HG03097 (cell line): Measurements from ENCODE around the gene QPRT.
"Not testable (repeated sequence)": the region's sequence is repeated elsewhere in the genome, so short reads cannot be mapped to it uniquely, and the experiment has no call there.

Experiments
- ATAC-seq: cut with Tn5 transposase; IDR thresholded peaks from one replicate; pipeline ENCODE4 v1.9.1; 2021; ENCODE audit not compliant: unreplicated experiment, low FRiP score

QPRT gene

DNA sequence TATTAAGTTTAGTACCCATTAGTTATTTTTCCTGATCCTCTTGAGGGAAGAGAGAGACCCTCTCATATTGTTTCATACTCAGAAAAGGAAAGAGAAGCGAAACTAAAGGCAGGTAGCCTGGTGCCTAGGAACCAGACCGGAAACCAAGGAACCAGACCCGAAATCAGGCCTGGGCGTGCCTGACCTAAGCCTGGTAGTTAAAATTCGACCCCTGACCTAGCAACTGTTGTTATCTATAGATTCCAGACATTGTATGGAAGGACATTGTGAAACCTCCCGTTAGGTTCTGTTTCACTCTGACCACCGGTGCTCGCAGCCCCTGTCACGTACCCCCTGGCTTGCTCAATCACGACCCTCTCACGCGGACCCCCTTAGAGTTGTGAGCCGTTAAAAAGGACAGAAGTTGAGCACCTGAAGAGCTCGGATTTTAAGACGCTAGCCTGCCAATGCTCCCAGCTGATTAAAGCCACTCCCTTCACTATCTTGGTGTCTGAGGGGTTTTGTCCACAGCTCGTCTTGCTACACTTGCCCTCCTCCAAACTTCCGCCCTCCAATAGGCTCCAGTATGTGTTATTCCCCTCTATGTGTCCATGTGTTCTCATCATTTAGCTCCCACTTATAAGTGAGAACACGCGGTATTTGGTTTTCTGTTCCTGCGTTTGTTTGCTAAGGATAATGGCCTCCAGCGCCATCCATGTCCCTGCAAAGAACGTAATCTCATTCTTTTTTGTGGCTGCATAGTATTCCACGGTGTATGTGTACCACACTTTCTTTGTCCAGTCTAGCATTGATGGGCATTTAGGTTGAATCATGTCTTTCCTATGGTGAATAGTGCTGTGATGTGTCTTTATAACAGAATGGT, 10.7 kb downstream of the QPRT start:
- not testable (repeated sequence) for ATAC-seq

DNA sequence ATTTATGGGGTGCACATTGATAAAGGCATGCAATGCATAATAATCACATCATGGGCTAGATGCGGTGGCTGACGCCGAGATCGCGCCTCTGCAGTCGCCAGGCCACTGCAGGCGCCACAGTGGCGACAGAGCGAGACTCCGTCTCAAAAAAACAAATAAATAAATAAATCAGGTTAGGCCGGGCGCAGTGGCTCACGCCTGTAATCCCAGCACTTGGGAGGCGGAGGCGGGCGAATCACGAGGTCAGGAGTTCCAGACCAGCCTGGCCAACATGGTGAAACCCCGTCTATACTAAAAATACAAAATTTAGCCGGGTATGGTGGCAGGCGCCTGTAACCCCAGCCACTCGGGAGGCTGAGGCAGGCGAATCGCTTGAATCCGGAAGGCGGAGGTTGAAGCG, 13.6 kb downstream of the QPRT start:
- ATAC-seq = not testable (repeated sequence)

DNA sequence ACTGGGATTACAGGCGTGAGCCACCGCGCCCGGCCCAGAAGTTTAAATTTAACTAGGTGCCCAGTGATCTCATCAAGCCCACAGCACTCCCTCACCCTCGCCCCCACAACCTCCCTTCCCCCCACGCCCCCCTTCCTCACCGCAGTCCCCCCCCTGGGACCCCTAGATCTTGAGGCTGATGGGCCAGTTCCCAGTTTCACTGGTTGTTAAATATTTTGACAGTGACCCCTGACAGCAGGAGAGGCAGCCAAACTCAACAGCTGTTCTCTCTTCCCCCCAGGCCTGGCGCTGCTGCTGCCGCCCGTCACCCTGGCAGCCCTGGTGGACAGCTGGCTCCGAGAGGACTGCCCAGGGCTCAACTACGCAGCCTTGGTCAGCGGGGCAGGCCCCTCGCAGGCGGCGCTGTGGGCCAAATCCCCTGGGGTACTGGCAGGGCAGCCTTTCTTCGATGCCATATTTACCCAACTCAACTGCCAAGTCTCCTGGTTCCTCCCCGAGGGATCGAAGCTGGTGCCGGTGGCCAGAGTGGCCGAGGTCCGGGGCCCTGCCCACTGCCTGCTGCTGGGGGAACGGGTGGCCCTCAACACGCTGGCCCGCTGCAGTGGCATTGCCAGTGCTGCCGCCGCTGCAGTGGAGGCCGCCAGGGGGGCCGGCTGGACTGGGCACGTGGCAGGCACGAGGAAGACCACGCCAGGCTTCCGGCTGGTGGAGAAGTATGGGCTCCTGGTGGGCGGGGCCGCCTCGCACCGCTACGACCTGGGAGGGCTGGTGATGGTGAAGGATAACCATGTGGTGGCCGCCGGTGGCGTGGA, 15.6 kb downstream of the QPRT start:
- no peak for ATAC-seq

DNA sequence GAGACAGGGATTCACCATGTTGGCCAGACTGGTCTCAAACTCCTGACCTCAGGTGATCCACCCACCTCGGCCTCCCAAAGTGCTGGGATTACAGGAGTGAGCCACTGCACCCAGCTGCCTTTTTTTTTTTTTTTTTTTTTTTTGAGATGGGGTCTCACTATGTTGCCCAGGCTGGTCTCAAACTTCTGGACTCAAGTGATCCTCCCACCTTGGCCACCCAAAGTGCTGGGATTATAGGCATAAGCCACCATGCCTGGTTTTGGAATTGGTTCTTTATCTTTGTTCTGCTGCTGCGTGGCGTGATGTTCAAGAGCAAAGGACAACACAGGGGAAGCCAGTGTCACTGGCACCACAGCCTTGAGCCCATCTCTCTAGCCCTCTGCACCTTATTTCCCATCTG, 16.7 kb downstream of the QPRT start:
- not testable (repeated sequence) for ATAC-seq

DNA sequence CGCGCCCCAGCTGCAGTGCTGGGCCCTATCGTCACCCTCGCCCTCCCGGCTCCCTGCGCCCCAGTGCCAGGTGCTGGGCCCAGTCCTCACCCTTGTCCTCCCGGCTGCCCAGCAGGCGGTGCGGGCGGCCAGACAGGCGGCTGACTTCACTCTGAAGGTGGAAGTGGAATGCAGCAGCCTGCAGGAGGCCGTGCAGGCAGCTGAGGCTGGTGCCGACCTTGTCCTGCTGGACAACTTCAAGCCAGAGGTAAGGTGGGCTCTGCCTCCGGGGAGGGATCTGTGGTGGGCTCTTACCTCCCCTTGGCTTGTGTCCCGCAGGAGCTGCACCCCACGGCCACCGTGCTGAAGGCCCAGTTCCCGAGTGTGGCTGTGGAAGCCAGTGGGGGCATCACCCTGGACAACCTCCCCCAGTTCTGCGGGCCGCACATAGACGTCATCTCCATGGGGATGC, 17.9 kb downstream of the QPRT start:
- ATAC-seq = no peak

DNA sequence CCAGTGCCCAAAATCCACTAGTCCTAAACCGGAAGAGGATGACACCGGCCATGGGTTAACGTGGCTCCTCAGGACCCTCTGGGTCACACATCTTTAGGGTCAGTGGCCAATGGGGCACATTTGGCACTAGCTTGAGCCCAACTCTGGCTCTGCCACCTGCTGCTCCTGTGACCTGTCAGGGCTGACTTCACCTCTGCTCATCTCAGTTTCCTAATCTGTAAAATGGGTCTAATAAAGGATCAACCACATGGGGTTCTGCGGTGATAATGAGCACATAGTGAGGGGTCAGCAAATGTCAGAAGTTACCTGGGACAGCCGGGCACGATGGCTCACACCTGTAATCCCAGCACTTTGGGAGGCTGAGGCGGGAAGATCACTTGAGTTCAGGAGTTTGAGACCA, 18.4 kb downstream of the QPRT start:
- no peak for ATAC-seq

DNA sequence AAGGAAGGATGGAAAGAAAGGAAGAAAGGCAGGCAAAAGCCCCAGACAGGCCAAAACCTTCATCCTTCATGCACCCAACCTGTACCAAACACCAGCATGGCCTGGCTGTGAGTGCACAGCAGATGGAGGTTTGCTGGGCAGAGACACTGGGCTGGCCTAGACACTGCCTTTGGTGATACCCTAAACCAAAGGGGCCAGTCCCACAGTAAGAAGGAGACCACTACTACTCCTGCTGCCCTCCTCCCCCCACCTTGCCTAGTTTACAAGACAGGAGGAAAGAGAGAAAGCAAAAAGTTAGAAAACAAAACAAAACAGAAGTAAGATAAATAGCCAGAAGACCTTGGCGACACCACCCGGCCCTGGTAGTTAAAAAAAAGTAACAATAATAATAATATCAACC, 19.1 kb downstream of the QPRT start:
- no peak for ATAC-seq

DNA sequence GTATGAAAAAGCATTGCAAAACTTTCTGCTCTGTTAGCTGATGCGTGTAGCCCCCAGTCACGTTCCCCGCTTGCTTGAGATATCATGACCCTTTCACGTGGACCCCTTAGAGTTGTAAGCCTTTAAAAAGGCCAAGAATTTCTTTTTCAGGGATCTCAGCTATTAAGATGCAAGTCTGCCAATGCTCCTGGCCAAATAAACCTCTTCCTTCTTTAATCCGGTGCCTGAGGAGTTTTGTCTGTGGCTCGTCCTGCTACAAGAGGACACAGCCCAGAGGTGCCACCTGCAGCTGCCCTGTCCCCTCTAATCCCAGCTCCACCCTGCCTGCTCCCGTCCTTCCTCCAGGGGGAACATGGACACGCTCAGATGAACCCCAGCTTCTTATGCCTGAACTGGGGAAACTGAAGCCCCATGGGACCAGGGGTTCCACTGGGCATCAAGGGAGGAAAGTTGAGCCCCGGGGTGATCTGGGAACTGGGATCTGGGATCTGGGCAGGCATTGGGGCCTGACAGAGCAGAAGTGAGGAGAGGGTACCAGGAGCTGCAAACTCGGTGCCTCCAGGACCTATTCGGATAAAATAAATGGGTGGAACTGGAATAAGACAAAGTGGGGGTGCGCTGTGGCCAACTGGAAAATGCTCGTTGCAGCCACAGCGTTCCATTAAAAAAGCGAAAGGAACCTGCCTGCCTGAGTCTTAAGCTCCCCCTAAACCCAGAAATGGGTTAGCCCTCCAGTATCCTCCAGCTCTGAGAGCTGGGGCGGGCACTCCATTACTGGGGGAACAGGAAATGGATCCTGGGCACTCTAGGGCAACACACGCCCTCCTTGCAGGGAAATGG, 19.7 kb downstream of the QPRT start:
- no peak for ATAC-seq

DNA sequence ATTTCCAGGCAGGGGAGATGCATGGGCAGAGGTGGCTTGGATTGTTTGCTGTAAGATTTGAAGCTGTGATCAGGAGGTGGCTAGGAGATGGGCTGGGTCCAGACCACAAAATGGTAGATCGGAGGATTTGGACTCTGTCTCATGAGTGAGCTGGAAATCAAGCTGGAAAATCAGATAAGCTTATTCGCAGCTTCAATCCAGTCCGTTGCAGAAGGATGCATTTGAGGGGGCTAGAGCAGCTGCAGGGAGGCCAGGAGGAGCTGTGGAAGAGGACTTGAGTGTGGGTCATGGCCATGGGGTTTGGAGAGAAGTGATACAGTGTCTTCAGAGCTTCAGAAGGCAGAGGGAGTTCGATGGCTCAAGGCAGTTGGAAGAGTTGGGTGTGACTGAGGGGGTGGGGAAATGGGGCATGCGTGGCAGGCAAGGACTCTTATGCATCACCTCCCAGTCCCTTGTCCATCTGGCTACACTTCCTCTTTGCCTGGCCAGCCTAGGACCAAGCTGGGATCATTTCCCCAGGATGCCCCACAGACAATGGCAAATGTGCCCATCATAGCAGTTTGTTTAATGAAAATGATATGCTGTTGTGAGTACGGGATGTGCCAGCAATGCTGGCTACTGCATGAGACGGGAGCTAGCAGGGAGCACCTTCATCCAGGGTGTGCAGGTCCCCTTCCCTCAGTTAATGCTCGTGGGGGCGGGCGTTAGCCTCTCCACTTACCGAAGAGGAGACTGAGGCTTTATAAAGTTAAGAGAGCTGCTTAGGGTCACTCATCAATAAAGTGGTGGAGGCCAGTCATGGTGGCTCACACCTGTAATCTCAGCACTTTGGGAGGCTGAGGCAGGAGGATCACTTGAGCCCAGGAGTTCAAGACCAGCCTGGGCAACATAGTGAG, 20.6 kb downstream of the QPRT start:
- no peak for ATAC-seq

DNA sequence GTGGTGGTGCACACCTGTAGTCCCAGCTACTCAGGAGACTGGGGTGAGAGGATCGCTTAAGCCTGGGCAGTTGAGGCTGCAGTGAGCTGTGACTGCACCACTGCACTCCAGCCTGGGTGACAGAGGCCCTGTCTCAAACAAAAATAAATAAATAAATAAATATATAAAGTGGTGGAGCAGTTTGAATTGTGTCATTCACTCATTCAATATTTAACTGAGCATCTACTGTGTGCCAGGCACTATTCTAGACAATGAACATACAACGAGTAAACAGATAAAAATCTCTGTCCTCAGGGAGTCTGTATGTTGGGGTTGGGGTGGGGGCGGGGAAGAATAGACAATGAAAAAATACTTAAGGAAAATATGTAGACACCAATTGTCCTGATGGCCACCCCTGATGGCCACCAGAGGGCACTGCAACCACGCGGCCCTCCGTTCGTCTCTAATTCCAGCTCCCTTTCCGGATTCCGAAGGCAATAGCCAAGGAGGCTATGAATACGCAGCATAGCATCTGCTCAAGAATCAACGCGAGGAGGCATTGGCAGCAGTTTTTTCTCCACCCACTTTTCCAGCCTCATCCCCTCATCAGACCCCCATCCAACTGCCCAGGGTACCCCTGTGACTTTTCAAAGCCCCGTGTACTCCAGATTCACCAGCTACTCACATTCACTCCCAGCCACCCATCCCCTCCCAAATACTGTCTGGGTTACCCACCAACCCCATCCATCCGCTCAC, 21.4 kb downstream of the QPRT start:
- ATAC-seq = no peak

DNA sequence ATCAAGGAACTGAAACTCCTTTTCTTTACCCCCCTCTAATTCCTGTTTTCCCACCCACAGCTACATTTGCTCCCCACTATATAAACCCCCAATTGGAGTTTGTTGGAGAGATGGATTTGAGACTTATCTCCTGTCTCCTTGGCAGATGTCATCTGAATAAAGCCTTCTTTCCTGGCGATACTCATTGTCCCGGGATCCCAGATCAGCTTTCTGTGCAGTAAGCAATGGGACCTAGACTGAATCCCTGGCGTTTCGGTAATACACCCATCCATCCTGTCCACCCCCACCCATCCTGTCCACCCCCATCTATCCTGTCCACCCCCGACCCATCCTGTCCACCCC, 22.2 kb downstream of the QPRT start:
- ATAC-seq = no peak

DNA sequence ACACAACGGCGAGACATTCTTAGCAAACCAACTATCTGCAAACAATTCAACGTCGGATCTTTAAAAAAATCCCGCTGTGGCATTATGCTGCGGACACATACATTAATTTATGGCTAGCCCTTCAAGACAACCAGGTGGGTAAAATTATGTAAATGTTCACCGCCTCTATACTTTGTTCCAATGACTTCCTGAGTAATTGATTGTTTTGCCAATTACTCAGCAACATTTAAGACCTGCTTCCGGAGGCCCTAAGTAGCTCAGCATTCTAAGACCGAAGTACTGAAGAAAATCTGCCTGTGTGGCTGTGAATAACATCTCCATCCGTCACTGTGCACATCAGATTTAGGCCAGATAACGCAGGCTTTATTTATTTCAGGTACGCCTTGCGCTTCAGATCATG, 23.3 kb downstream of the QPRT start:
- ATAC-seq = peak; percentile 40

DNA sequence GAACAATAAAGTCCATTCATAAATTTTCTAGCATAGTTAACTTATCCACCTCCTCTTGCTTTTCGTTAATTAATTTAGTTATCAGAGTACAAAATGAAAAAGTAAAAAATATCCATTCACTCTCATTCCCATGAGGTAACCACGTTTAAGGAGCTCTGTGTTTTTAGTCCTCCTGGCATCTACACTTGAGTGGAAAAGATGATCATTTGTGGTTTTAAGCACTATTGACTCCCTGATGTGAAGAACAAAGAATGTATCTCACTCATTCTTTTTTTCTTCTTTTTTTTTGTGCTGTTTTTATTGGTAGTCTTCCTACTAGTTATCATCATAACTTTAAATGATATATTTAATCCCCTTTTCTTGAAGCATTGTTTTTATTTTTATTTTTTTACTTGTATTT, 26.1 kb downstream of the QPRT start:
- no peak for ATAC-seq

DNA sequence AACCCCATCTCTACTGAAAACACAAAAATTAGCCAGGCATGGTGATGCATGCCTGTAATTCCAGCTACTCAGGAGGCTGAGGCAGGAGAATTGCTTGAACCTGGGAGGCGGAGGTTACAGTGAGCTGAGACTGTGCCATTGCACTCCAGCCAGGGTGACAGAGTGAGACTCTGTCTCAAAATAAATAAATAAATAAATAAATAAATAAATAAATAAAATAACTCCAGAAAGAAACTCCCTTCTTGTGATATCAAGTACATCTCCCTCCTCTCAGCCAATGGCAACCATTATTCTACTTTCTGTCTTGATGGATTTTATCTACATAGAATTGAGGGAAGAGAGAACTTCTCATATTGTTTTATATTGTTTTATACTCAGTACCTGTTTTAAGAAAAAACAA, 28.2 kb downstream of the QPRT start:
- not testable (repeated sequence) for ATAC-seq

DNA sequence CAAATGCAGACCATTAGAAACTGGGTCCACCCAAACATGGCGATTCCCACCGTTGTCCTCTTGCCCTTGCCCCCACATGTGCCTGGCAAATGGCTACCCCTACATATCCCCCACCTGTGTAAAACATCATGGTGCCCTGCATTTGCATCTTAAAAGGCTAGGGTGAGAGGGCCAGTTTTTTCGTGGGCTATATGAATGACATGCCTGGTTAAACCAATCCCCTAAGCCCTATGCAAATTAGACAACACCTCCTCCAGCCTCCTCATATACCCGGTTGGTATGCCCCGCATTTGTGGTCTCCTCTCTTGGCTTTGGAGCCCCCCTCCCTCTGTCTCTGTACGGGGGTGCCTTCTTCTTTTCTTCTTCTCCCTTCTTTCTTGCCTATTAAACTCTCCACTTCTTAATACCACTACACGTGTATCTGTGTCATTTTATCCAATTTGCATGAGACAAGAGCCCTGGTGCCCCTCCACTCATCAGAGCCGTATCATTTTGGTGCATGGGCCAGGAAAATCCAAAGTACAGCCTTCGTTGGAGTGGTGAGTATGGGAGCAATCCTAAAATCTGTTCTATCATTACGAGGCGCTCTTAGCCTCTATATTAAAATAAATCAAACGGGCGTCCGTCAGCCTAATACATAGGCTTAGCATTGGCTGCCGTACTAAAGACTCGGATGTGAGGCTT, 30.1 kb downstream of the QPRT start:
- no peak for ATAC-seq

DNA sequence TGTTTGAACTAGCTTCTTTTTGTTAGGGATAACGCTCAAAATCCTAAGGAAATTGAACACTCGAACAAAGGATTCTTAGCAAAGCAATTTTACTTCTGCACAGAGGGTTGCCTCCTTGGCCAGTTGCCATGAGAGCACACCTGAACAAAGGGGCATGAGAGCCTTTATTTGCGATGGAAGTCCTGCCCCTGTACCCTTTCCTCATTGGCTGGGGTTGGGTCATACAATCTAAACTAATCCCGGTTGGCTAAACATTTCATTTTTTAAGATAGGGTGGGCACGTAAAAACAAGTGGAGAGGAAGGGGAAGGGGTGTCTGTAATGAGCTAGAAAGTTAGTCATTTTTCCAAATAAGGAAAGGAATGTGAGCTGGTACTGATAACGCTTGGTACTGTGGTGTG, 30.7 kb downstream of the QPRT start:
- not testable (repeated sequence) for ATAC-seq

DNA sequence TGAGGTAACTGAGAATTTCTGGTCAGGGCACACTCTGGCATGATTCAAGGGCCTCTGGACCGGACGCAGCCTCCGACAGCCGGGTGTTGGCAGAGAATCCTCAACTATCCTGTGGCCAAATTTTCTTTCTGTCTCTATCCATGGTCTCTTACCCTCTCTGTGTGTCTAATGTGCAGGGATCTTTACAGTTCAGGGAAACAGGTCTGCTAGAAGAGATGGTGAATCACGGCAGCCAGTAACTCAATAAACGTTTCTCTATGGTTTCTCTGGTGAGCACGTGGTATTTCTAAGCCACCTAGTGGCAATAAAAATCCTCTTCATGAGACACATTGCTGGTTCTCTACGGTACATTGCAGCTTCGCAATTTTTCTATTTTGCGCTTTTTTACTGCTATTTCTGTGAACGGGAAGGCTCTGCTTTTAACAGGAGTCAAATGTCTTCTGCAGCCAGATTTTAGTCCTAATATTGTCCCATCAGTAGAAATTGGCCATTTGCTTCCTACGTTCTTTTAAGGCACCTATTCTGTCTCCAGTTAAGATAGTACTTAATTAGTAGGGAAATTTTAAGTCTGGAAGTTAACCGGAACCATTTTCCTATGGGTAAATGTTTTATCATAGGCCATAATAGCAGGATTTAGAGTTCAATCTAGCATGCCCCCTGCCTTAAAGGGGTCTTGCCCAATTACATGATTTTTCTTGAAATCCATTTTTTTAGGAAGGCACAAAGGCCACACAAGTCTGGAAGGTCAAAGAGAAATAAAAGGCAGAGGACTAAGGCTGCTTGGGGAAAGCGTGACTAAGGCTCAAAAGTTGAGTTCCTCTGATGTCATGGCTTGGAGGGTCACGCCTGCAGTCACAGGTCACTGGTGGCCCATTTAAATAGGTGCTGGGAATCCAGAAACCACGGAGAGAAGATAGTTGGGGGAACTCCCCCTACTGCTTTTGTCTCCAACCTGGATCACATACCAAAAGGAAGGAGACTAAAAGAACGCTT, 31.5 kb downstream of the QPRT start:
- no peak for ATAC-seq

DNA sequence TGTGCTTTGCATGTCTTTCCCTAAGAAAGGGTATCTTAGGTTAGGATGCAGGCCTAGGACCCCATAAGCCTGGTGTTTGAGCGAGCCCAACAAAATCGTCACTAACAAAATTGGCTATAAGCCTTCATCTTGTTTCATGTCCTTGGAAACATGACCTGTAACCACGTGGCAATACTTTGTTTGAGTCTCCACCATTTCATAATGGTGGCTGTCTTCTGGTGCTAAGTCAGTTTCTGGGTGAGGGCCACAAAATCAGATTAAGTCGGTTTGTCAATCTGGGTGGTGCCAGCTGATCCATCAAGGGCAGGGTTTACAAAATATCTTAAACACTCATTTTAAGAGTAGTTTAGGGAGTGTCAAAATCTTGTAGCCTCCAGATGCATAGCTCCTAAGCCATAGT, 33.8 kb downstream of the QPRT start:
- ATAC-seq = no peak
